Gastrocnemius medialis (tissue), 4 donors: Measurements from ENCODE around the gene SYT15. TPM values are rescaled to one million over a fixed set of nuclear protein-coding genes. Genes with fewer than 3 reads are reported as not detected.

Source experiments
- ATAC-seq, 2 donors: fragments of 150-250 bp; one replicate each; pipeline ENCODE4 v1.9.1; 2016
- DNase-seq, 2 donors: peaks; one replicate each; pipeline ENCODE4 v3.0.0-alpha.2; 2019
- H3K27ac ChIP-seq, 4 donors: fragments of 200-600 bp; sonication (generic); 1 replicate in 1 of 4; 2 replicates in 3 of 4; pipeline ENCODE4 v1.5.1; 2016 to 2018; ENCODE audit warnings: mild to moderate bottlenecking in 2 of 4, moderate library complexity in 1 of 4
- H3K27me3 ChIP-seq, 3 donors: fragments of 200-600 bp; sonication (generic) in 2 of 3; 1 replicate in 1 of 3; 2 replicates in 2 of 3; pipeline versions ENCODE4 v1.5.1 to v1.6.0; 2016 to 2019; ENCODE audit warnings: mild to moderate bottlenecking in 1 of 3, moderate library complexity in 1 of 3
- H3K36me3 ChIP-seq, 2 donors: fragments of 200-600 bp; sonication (generic) in 1 of 2; one replicate each; pipeline ENCODE4 v1.5.1; 2017 to 2018
- H3K4me1 ChIP-seq, 2 donors: fragments of 200-600 bp; sonication (generic) in 1 of 2; one replicate each; pipeline ENCODE4 v1.5.1; 2016 to 2017; ENCODE audit warnings: mild to moderate bottlenecking in 2 of 2
- H3K4me3 ChIP-seq, 4 donors: fragments of 200-600 bp; sonication (generic) in 3 of 4; 1 replicate in 1 of 4; 2 replicates in 3 of 4; pipeline ENCODE4 v1.5.1; 2016 to 2019; ENCODE audit warnings: mild to moderate bottlenecking in 2 of 4
- H3K9me3 ChIP-seq, 3 donors: fragments of 200-600 bp; sonication (generic) in 2 of 3; 1 replicate in 1 of 3; 2 replicates in 2 of 3; pipeline ENCODE4 v1.5.1; 2016 to 2019
- CTCF ChIP-seq, 5 experiments: fragments of 450-650 bp in 3 of 5; fragments of 200-600 bp in 2 of 5; sonication (generic) in 2 of 5; IDR thresholded peaks in 4 of 5; conservative IDR thresholded peaks in 1 of 5; 1 replicate in 4 of 5; 2 replicates in 1 of 5; pipeline ENCODE4 v1.5.1; 2016 to 2019; ENCODE audit warnings: antibody characterized with exemption in 5 of 5, mild to moderate bottlenecking in 3 of 5, moderate library complexity in 3 of 5
- POLR2A ChIP-seq, 2 donors: fragments of 450-650 bp; IDR thresholded peaks; one replicate each; pipeline ENCODE4 v1.6.1; 2017; ENCODE audit warnings: antibody characterized with exemption in 2 of 2, mild to moderate bottlenecking in 2 of 2, moderate library complexity in 2 of 2
- in situ Hi-C, 4 donors: fragments of 200-750 bp; cut with MboI; loops; one replicate each; pipeline versions ENCODE4 v1.15.0 to v1.8.0; 2017; ENCODE audit warnings: low sequenced_read_pairs in 4 of 4
- intact Hi-C: fragments of 100-400 bp; cut with DNase I; formaldehyde crosslinking; loops from one replicate; pipeline ENCODE4 v1.15.1; 2023; ENCODE audit warnings: low total_unique reads
- total RNA-seq, 4 donors: library from RNA; depleted of rRNA; stranded (reverse); fragments of >200 nt; gene quantifications; one replicate each; pipeline versions ENCODE4 v1.1.0 to v1.2.3, GENCODE V29; 2016

SYT15 gene
- total RNA-seq, 4 donors from 2014 or later, result 0.36 to 1.0 (median 0.69) TPM

DNA sequence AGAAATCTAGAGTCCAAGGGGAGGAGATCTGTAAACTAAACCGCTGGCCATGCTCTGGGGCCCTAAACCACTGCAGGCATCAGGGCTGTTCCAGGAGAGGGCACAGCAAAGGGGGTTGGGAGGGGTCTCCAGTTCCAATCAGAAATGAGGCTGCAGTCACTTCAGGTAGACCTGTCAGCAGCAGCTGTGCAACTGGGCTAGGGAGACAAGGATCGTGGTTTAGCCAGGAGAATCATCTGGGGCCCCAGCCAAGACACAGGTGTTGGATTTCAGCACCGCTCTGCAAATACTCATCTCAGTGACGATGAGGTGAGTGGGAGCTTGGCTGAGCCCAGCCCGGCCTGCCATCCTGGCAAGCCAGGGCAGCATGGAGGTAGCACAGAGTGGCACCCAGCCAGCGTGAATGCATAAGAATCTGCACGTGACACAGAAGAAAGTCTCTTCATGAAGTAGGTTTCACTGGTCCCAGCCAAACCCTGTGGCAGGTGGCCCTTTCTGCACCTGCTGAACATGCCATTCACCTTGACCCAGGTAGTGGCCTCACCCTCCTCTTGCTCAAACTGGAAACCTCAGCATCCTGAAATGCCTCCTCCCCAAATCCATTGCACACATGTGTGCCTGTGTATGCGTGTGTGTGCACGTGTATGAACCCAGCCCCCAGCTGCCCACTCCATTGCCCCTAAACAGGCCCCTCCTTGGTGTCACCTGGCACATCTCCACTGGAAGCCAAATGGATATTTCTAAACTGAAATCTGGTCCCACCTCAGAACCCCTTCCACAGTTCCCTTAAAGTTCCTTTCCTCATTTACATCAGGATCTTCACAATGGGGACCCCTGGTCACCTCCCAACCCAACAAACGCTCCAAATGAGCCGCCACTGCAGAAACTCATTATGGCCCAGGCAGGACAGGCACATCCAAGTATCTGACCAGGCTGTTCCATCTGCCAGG lies 32.1 kb upstream of the SYT15 start:
- Histone ChIP-seq H3K4me3 (no peak overlapping the region), H3K27me3 (peaks cover 4 to 9% (median 4%) of the 10 kb centered on the region in 3 donors), H3K9me3 (no peaks in the 10 kb centered on the region), H3K27ac (no peak overlapping the region), H3K4me1 (no peaks in the 10 kb centered on the region), H3K36me3 (no peaks in the 10 kb centered on the region)
- in situ Hi-C loops (no loop called here), intact Hi-C loops (no loop called here)
- no peak for TF ChIP-seq POLR2A (IDR thresholded peaks at IDR 0.05)
- DNase-seq (peak; percentile 1 to 11), ATAC-seq (no peak)

GRCh38 chr10:46547541-46548497 lies 31.1 kb upstream of the SYT15 start:
- Histone ChIP-seq H3K27ac (no peak overlapping the region), H3K9me3 (no peaks in the 10 kb centered on the region), H3K36me3 (no peaks in the 10 kb centered on the region), H3K4me3 (no peak overlapping the region), H3K27me3 (peaks cover 0 to 5% (median 2%) of the 10 kb centered on the region in 3 donors), H3K4me1 (no peaks in the 10 kb centered on the region)
- TF ChIP-seq CTCF (IDR thresholded peaks at IDR 0.05 in 4 of 5, conservative IDR thresholded peaks at IDR 0.05 in 1 of 5), result no peak
- no peak for TF ChIP-seq POLR2A (IDR thresholded peaks at IDR 0.05)
- DNase-seq (peak; percentile 2 to 5), ATAC-seq (no peak)
- in situ Hi-C loops (no loop called here), intact Hi-C loops (no loop called here)

DNA sequence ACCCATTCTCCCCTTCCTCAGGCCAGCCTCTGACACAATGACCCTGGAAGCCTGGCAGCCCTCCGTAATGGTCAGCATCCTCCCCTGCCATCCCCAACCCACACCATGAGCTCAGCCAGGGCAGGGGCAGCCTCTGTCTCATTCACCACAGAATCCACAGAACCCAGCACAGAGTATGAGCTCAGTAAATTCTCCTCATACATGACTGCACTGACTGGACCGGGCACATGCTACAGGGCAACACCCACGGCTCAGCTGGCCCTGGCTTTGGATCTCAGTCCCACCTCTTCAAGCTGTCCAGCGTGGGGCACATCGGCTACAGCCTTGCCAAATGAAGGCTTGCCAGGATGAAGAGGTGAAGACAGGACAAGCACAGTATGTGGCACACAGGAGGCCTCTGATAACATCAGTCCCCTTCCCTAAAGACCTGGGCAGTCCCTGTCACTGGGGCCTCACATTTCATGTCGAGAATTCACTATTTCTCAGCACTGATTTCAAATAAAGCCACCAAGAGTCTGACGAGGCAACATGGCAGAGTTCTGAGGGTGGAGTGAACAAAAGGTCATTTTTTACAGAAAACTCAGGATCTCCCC lies 30.3 kb upstream of the SYT15 start:
- in situ Hi-C loops, result no loop called here
- Histone ChIP-seq H3K27me3 (peaks cover 0 to 5% (median 2%) of the 10 kb centered on the region in 3 donors), H3K4me1 (no peaks in the 10 kb centered on the region), H3K27ac (no peak overlapping the region), H3K36me3 (no peaks in the 10 kb centered on the region), H3K4me3 (no peak overlapping the region), H3K9me3 (no peaks in the 10 kb centered on the region)
- DNase-seq, result peak; percentile 1 to 9
- TF ChIP-seq POLR2A (IDR thresholded peaks at IDR 0.05) (no peak), CTCF (IDR thresholded peaks at IDR 0.05 in 4 of 5, conservative IDR thresholded peaks at IDR 0.05 in 1 of 5) (no peak)
- ATAC-seq, result no peak
- intact Hi-C loops, result no loop called here

- TF ChIP-seq POLR2A (IDR thresholded peaks at IDR 0.05) (no peak), CTCF (IDR thresholded peaks at IDR 0.05 in 4 of 5, conservative IDR thresholded peaks at IDR 0.05 in 1 of 5) (no peak)
- DNase-seq (peak; percentile 2 to 6), ATAC-seq (no peak)
- in situ Hi-C loops, result no loop called here
- Histone ChIP-seq H3K4me3 (no peak overlapping the region), H3K36me3 (no peaks in the 10 kb centered on the region), H3K9me3 (no peaks in the 10 kb centered on the region), H3K27me3 (peaks cover 0 to 11% (median 7%) of the 10 kb centered on the region in 3 donors), H3K4me1 (no peaks in the 10 kb centered on the region), H3K27ac (no peak overlapping the region)
- intact Hi-C loops, result no loop called here
Observed at GRCh38 chr10:46549171-46550075, 29.5 kb upstream of the SYT15 start.
